K562 (cell line): ENCODE results near the gene ZNF554. TPM values are rescaled to one million over a fixed set of nuclear protein-coding genes. Genes with fewer than 3 reads are reported as not detected.

Experiments
- CSDE1 ChIP-seq, 2 experiments: fragments of 450-650 bp; IDR thresholded peaks; 2 replicates each; pipeline ENCODE4 v1.6.1; 2016; ENCODE audit warnings: mild to moderate bottlenecking in 1 of 2
- ERF ChIP-seq: fragments of 450-650 bp; formaldehyde crosslinking; IDR thresholded peaks from 2 replicates; pipeline ENCODE4 v1.4.0; 2020; ENCODE audit warnings: mild to moderate bottlenecking, mixed read lengths
- HDAC1 ChIP-seq, 2 experiments: fragments of 450-650 bp; IDR thresholded peaks; 2 replicates each; pipeline ENCODE4 v1.6.1; 2016 to 2017; ENCODE audit warnings: inconsistent platforms in 1 of 2, mild to moderate bottlenecking in 1 of 2, moderate library complexity in 1 of 2
- JUNB ChIP-seq: fragments of 450-650 bp; formaldehyde crosslinking; conservative IDR thresholded peaks from 2 replicates; pipeline ENCODE4 v1.4.0; 2020; ENCODE audit warnings: mild to moderate bottlenecking
- MEF2A ChIP-seq: IDR thresholded peaks from 2 replicates; pipeline ENCODE4 v1.6.1; 2011; ENCODE audit warnings: low read depth, mild to moderate bottlenecking, low read length, moderate library complexity; ENCODE audit not compliant: control insufficient read depth
- POLR2A ChIP-seq: fragments of 450-650 bp; conservative IDR thresholded peaks from 2 replicates; pipeline ENCODE4 v1.6.1; 2016
- RBBP5 ChIP-seq: fragments of 200-600 bp; sonication (generic); IDR thresholded peaks from 2 replicates; pipeline ENCODE4 v1.6.1; 2012; ENCODE audit warnings: borderline replicate concordance, mild to moderate bottlenecking, low read length, control low read depth, inconsistent platforms; ENCODE audit not compliant: insufficient read depth, poor library complexity, severe bottlenecking
- RBM34 ChIP-seq: fragments of 200-400 bp; formaldehyde crosslinking; IDR thresholded peaks from 2 replicates; pipeline ENCODE4 v1.6.1; 2018; ENCODE audit warnings: low read length, borderline replicate concordance; ENCODE audit not compliant: insufficient read depth
- SMAD4 ChIP-seq: fragments of 250-450 bp; sonication (Bioruptor Pico); conservative IDR thresholded peaks from 2 replicates; pipeline ENCODE4 v1.8.0; 2021; ENCODE audit warnings: inconsistent platforms, mild to moderate bottlenecking, moderate library complexity
- STAG1 ChIP-seq: sonication (generic); formaldehyde crosslinking; IDR thresholded peaks from 2 replicates; pipeline ENCODE4 v1.5.0; 2020; ENCODE audit warnings: missing genetic modification reagents, borderline replicate concordance
- TBL1XR1 ChIP-seq, 2 experiments: IDR thresholded peaks; 2 replicates each; pipeline ENCODE4 v1.6.1; 2012; ENCODE audit warnings: improper control_type of control experiment in 2 of 2, low read length in 2 of 2, mild to moderate bottlenecking in 1 of 2
- ZKSCAN8 ChIP-seq: fragments of 200-800 bp; sonication (Bioruptor generic); IDR thresholded peaks from 2 replicates; pipeline ENCODE4 v1.6.1; 2016; ENCODE audit warnings: missing genetic modification characterization, missing compliant biosample characterization
- ZNF165 ChIP-seq: fragments of 250-450 bp; sonication (Bioruptor Pico); IDR thresholded peaks from 2 replicates; pipeline ENCODE4 v1.4.0; 2020; ENCODE audit warnings: borderline replicate concordance
- polyA plus RNA-seq, 8 experiments: library from polyadenylated mRNA; depleted of rRNA in 4 of 8; stranded (reverse) in 5 of 8; unstranded in 3 of 8; fragments of >200 nt; fragmentation: Nextera tagmentation in 2 of 8; fragmentation: Illumina TruSeq in 1 of 8; extraction: Ambion mirVana in 2 of 8; extraction: Trizol in 1 of 8; gene quantifications; 2 replicates each; pipeline versions ENCODE4 v1.2.1 to v1.2.3, GENCODE V29; 2011 to 2014; ENCODE audit warnings: inconsistent platforms in 1 of 8, missing spikeins in 1 of 8
- total RNA-seq, 7 experiments: library from RNA; depleted of rRNA in 6 of 7; stranded (reverse); fragments of >200 nt in 6 of 7; fragmentation: Illumina TruSeq in 2 of 7; extraction: Trizol in 2 of 7; gene quantifications; 2 replicates each; pipeline versions ENCODE4 v1.2.1 to v1.2.3, GENCODE V29; 2011 to 2021; ENCODE audit warnings: low replicate concordance in 1 of 7
- TF ChIP-seq, protein P1 (sequence below): sonication (generic); formaldehyde crosslinking; IDR thresholded peaks from 2 replicates; pipeline ENCODE4 v1.5.0; 2020; ENCODE audit warnings: missing genetic modification reagents
- TF ChIP-seq, protein P2 (sequence below): sonication (generic); formaldehyde crosslinking; IDR thresholded peaks from 2 replicates; pipeline ENCODE4 v1.8.0; 2023; ENCODE audit warnings: mild to moderate bottlenecking, missing genetic modification reagents
- TF ChIP-seq, protein P3 (sequence below): sonication (generic); formaldehyde crosslinking; IDR thresholded peaks from 2 replicates; pipeline ENCODE4 v1.8.0; 2022; ENCODE audit warnings: mild to moderate bottlenecking, missing genetic modification reagents
- TF ChIP-seq, protein P4 (sequence below): fragments of 250-450 bp; sonication (Bioruptor Pico); IDR thresholded peaks from 2 replicates; pipeline ENCODE4 v1.4.0; 2020; ENCODE audit warnings: borderline replicate concordance
- TF ChIP-seq, protein P5 (sequence below): fragments of 250-450 bp; sonication (Bioruptor Pico); IDR thresholded peaks from 2 replicates; pipeline ENCODE4 v1.8.0; 2022; ENCODE audit warnings: moderate library complexity, mild to moderate bottlenecking, inconsistent platforms

ZNF554 gene
- total and polyA plus RNA-seq, 9 of the 15 experiments (the other 6 are each of a cell fraction or from before 2014, with no cell fraction given): 0.07 to 1.8 (median 1.1) TPM

DNA sequence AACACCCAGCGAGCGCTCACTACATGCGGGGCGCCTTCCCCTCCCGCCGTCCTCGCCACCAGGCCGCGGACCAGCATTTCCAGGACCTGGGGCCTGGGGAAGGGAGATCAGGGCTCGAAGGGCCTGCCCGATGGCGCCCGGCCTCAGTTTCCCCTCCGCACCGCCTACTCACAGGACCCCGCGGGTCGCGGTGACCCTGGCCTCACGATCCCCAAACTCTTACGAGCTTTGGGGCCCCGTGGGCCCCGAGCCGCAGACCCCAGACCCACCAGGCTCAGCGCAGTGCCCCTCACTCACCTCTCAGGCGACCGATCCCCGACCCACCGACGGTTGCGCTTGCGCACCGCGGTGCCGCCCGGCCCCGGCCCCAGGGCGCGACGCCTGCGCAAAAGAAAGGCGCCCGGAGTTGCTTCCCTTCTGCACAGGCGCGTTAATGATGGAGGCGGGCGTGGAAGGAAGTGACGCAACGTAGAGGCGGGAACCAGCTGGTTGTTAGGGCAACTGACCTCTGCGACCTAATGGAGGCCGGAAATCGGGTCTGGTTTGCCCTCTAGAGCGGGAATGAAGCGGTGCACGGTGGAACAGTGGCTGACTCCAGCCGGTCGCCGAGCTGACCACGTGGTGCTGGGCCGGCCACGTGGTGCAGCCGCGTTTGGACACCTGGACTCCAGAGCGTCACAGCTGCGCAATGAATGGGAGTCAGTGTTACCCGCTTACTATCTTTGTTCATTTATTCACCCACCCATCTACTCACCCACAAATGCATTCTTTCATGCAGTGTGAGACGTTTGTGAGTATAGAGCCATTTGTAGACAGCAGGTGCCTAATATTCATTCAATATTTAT lies 36.5 kb upstream of the ZNF554 start, which contains the start of gene SGTA (continued):
- TF ChIP-seq RBM34: no peak
- TF ChIP-seq ZNF165 (CRISPR knock-in tag): 0 out of 2 replicates have a peak, but pooled peaks have one; percentile 29
- TF ChIP-seq, protein P1, sequence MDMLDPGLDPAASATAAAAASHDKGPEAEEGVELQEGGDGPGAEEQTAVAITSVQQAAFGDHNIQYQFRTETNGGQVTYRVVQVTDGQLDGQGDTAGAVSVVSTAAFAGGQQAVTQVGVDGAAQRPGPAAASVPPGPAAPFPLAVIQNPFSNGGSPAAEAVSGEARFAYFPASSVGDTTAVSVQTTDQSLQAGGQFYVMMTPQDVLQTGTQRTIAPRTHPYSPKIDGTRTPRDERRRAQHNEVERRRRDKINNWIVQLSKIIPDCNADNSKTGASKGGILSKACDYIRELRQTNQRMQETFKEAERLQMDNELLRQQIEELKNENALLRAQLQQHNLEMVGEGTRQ (CRISPR knock-in tag): peak; percentile 98
- peak; percentile 71 to 80 for TF ChIP-seq TBL1XR1 (IDR thresholded peaks at IDR 0.05; ENCODE audit: low read length in 2 of 2)
- TF ChIP-seq SMAD4 (CRISPR knock-in tag): peak; percentile 77
- no peak for TF ChIP-seq JUNB
- TF ChIP-seq, protein P2, sequence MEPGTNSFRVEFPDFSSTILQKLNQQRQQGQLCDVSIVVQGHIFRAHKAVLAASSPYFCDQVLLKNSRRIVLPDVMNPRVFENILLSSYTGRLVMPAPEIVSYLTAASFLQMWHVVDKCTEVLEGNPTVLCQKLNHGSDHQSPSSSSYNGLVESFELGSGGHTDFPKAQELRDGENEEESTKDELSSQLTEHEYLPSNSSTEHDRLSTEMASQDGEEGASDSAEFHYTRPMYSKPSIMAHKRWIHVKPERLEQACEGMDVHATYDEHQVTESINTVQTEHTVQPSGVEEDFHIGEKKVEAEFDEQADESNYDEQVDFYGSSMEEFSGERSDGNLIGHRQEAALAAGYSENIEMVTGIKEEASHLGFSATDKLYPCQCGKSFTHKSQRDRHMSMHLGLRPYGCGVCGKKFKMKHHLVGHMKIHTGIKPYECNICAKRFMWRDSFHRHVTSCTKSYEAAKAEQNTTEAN (CRISPR knock-in tag): peak; percentile 86; the same call in 1 of the 2 replicates
- TF ChIP-seq, protein P3, sequence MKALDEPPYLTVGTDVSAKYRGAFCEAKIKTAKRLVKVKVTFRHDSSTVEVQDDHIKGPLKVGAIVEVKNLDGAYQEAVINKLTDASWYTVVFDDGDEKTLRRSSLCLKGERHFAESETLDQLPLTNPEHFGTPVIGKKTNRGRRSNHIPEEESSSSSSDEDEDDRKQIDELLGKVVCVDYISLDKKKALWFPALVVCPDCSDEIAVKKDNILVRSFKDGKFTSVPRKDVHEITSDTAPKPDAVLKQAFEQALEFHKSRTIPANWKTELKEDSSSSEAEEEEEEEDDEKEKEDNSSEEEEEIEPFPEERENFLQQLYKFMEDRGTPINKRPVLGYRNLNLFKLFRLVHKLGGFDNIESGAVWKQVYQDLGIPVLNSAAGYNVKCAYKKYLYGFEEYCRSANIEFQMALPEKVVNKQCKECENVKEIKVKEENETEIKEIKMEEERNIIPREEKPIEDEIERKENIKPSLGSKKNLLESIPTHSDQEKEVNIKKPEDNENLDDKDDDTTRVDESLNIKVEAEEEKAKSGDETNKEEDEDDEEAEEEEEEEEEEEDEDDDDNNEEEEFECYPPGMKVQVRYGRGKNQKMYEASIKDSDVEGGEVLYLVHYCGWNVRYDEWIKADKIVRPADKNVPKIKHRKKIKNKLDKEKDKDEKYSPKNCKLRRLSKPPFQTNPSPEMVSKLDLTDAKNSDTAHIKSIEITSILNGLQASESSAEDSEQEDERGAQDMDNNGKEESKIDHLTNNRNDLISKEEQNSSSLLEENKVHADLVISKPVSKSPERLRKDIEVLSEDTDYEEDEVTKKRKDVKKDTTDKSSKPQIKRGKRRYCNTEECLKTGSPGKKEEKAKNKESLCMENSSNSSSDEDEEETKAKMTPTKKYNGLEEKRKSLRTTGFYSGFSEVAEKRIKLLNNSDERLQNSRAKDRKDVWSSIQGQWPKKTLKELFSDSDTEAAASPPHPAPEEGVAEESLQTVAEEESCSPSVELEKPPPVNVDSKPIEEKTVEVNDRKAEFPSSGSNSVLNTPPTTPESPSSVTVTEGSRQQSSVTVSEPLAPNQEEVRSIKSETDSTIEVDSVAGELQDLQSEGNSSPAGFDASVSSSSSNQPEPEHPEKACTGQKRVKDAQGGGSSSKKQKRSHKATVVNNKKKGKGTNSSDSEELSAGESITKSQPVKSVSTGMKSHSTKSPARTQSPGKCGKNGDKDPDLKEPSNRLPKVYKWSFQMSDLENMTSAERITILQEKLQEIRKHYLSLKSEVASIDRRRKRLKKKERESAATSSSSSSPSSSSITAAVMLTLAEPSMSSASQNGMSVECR (CRISPR knock-in tag): peak; percentile 96
- TF ChIP-seq POLR2A: peak; percentile 80
- peak; percentile 84; the same call in 1 of the 2 replicates for TF ChIP-seq STAG1 (CRISPR knock-in tag)
- peak in 1 of 2 experiments; percentile 96; a peak in 2 of 4 replicates for TF ChIP-seq HDAC1 (IDR thresholded peaks at IDR 0.05)
- TF ChIP-seq, protein P4, sequence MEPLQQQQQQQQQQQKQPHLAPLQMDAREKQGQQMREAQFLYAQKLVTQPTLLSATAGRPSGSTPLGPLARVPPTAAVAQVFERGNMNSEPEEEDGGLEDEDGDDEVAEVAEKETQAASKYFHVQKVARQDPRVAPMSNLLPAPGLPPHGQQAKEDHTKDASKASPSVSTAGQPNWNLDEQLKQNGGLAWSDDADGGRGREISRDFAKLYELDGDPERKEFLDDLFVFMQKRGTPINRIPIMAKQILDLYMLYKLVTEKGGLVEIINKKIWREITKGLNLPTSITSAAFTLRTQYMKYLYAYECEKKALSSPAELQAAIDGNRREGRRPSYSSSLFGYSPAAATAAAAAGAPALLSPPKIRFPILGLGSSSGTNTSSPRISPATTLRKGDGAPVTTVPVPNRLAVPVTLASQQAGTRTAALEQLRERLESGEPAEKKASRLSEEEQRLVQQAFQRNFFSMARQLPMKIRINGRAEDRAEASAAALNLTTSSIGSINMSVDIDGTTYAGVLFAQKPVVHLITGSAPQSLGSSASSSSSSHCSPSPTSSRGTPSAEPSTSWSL (CRISPR knock-in tag): no peak
- peak in 1 of 2 experiments; percentile 92; a peak in 2 of 4 replicates for TF ChIP-seq CSDE1 (IDR thresholded peaks at IDR 0.05)
- peak; percentile 71 for TF ChIP-seq RBBP5
- 0 out of 2 replicates have a peak, but pooled peaks have one; percentile 50 for TF ChIP-seq ERF (CRISPR knock-in tag)
- TF ChIP-seq, protein P5, sequence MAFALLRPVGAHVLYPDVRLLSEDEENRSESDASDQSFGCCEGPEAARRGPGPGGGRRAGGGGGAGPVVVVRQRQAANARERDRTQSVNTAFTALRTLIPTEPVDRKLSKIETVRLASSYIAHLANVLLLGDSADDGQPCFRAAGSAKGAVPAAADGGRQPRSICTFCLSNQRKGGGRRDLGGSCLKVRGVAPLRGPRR (CRISPR knock-in tag): peak; percentile 67; the same call in 1 of the 2 replicates
- TF ChIP-seq ZKSCAN8 (CRISPR knock-in tag): peak; percentile 100
- 0 out of 2 replicates have a peak, but pooled peaks have one; percentile 14 for TF ChIP-seq MEF2A
